GM13977 (cell line): ENCODE data around the gene FYTTD1.

Experiments used
- DNase-seq: peaks from one replicate; pipeline ENCODE4 v3.0.0; 2012; ENCODE audit warnings: low spot score
- in situ Hi-C: fragments of 300-500 bp; cut with MboI; formaldehyde crosslinking; loops from one replicate; pipeline ENCODE4 v1.12.0; 2022; ENCODE audit warnings: low sequenced_read_pairs, low pct_unique_long_range_greater_than_20kb, mixed read lengths, inconsistent platforms; ENCODE audit not compliant: unreplicated experiment
- TF ChIP-seq, protein P1 (sequence below): IDR thresholded peaks from 2 replicates; pipeline ENCODE4 v1.5.1; 2012; ENCODE audit warnings: mild to moderate bottlenecking, control low read depth; ENCODE audit not compliant: insufficient read depth; ENCODE audit errors: extremely low read depth, missing control alignments

FYTTD1 gene

DNA sequence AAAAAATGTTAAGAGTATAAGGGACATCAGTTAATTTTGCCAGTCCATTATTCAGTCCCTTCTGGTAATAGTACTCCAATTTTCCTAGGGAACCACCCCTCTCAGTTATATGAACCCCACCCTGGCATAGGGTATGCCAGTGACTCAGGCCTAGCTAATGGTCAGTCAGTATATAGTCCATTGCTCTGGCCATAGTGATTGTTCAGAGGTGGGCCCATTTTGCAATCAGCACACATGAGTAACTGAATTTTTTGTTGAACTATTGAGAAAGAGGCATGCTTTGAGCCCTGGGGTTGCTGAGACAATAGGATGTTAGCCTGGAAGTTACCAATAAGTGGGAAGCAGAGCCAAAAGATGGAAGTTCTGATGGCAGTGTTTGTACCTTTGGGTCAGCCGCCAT lies 45.5 kb downstream of the FYTTD1 start:
- in situ Hi-C loops = no loop called here
- no peak for DNase-seq
- TF ChIP-seq, protein P1, sequence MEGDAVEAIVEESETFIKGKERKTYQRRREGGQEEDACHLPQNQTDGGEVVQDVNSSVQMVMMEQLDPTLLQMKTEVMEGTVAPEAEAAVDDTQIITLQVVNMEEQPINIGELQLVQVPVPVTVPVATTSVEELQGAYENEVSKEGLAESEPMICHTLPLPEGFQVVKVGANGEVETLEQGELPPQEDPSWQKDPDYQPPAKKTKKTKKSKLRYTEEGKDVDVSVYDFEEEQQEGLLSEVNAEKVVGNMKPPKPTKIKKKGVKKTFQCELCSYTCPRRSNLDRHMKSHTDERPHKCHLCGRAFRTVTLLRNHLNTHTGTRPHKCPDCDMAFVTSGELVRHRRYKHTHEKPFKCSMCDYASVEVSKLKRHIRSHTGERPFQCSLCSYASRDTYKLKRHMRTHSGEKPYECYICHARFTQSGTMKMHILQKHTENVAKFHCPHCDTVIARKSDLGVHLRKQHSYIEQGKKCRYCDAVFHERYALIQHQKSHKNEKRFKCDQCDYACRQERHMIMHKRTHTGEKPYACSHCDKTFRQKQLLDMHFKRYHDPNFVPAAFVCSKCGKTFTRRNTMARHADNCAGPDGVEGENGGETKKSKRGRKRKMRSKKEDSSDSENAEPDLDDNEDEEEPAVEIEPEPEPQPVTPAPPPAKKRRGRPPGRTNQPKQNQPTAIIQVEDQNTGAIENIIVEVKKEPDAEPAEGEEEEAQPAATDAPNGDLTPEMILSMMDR = no peak

DNA sequence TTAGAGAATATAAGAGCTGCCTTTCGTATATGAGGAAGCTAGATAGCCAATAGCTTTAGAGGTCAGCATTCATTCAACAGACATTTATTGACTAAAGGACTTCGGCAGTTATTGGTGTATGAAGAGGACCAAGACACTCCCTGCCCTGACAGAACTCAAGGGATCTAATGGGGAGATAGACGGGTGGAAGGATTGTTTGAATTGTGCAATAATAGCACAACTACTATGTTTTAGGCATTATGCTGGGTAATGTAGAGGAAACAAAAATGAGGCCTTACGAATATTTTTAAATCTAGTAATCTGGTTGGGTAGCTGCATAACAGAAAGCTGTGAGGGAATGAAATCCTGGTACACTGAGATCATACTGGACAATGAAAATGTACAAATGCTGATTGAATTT lies 46.4 kb downstream of the FYTTD1 start:
- TF ChIP-seq, protein P1 = no peak
- DNase-seq = no peak
- in situ Hi-C loops = no loop called here

DNA sequence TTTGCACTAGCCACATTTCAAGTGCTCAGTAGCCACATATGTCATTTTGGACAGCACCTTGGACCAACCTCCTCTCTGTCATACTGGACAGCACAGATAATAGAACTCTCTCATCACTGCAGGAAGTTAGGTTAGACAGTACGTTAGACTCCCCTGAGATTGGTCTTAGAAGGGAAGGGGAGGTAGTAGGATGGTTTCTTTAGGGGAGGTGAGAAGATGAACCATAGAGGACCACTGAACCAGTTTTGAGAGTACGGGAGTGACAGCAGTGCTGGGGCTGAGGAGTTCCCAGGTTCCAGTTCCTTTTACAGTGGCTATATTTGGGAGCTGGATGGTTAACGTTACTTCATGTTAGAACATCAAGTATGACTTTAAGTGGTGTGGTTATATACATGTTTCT lies 49.2 kb downstream of the FYTTD1 start:
- DNase-seq = peak; percentile 42
- TF ChIP-seq, protein P1 = no peak
- in situ Hi-C loops = no loop called here

DNA sequence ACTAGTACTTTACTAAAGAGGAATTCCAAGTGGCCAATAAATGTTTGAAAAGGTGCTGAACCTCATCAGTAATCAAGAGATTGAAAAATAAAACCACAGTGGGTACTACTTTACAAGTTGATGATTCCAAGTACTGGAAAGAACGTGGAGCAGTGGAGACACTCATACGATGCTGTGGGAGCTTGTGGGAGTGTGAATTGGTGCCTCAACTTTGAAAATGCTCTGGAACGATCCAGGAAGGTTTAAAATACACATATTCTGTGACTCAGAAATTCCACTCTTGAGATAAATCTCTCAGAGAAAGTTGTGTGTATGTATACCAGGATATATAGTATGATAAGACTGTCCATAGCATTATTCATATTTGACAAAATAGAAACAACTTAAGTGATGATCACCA lies 50.7 kb downstream of the FYTTD1 start:
- TF ChIP-seq, protein P1 = no peak
- in situ Hi-C loops = no loop called here
- DNase-seq = no peak

DNA sequence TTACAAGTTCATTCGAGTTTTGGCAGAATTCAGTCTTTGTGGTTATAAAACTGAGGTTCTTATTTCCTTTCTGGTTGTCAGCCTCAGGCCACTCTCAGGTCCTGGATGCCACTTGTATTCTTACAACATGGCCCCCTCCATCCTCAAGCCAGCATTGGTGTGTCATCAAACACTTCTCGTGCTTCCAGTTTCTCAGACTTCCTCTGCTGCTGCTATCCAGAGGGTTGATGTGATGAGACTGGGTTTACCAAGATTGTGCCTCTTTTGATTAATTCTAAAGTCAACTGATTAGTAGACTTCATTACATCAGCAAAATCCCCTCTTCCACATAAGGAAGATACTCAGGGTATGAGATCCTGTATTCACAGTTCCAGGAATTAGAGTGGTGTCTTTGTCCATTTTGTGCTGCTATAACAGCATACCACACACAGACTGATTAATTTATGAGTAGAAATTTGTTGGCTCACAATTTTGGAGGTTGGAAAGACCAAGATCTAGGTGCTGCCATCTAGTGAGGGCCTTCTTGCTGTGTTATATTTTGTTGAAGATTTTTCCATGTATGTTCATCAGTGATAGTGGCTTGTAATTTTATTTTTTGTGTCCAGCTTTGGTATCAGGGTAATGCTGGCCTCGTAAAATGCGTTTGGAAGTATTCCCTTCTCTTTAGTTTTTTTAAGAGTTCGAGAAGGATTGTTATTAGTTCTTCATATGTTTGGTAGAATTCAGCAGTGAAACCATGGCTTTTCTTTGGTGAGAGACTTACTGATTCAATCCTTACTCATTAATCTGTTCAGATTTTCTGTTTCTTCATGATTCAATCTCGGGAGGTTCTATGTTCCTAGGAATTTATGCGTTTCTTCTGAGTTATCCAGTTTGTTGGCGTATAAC lies 52.5 kb downstream of the FYTTD1 start:
- no peak for DNase-seq
- in situ Hi-C loops = no loop called here
- TF ChIP-seq, protein P1 = peak; percentile 47

DNA sequence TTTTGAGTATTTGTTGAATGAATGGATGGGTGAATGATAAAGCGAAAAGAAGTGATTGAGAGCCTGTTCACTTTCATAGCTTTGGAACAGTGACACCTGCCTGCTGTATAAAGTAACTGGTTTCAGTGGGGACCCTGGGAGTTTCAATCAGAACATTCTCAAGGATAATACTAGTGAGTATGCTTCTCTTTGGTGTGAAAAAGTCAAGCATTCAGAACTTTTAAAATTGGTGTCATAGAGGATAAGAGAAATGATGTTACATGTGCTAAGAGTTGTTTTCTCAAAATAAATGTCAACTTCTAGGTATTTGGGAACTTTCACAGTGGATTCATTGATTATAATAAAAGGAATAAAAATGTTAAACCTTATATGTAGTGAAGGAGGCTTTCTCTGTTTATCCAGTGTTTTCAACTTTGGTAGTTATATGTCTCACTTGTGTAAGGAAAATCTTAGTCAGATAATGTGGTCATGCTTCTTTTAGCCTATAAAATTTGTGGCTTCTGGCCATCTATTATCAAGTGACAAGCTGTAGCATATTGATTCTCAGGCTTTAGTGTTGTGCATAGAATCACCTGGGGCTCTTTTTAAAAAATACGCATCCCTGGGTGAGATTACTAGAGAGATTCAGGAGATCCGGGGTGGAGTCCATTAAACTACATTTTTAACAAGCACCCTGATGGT lies 53.2 kb downstream of the FYTTD1 start:
- DNase-seq = no peak
- TF ChIP-seq, protein P1 = peak; percentile 45
- in situ Hi-C loops = no loop called here
